CD4-positive, alpha-beta T cell treated with Interleukin-12 subunit alpha and Interleukin-12 subunit beta, for 1 hour (primary cell): ENCODE results near the gene CERK.
"Not testable (repeated sequence)": the region's sequence is repeated elsewhere in the genome, so short reads cannot be mapped to it uniquely, and the experiment has no call there.

Experiments used
- DNase-seq: peaks from one replicate; pipeline ENCODE4 v3.0.0-alpha.2; 2020

Gene CERK

DNA sequence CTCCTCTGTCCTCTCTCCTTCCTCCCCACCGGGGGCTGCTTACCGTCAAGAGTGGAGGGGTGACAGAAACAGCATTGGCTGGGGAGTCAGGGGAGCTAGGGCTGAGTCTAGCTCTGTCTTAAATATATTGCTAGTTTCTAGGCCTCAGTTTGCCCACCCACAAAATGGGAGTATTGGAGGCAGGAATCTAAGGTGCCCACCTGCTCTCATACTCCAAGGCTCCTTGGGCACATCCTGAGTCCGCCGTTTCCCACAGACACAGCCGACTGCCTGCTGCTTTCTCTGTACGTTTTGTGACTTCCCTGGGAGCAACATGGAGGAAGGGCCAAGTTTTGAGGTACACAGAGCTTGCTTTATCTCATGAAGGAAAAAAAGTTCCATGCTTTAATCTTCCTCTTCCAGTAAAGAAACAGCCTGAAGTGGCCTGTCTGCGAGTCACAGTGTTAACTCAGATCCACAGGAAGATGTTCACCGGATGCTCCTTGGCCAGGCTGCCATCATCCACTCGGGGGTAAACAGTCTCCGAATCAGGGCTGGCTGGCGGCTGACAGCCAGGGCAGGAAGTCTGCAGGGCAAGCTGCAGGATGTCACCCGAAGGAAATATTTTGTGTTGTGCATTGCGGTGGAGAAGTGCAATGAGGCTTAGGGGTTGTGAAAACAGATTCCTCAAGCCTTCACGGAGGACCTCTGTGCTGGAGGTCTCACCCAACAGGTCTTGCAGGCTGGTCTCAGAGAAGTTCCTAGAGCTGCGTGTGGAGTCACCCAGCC lies 11.0 kb upstream of the CERK start:
- peak; percentile 70 for DNase-seq

DNA sequence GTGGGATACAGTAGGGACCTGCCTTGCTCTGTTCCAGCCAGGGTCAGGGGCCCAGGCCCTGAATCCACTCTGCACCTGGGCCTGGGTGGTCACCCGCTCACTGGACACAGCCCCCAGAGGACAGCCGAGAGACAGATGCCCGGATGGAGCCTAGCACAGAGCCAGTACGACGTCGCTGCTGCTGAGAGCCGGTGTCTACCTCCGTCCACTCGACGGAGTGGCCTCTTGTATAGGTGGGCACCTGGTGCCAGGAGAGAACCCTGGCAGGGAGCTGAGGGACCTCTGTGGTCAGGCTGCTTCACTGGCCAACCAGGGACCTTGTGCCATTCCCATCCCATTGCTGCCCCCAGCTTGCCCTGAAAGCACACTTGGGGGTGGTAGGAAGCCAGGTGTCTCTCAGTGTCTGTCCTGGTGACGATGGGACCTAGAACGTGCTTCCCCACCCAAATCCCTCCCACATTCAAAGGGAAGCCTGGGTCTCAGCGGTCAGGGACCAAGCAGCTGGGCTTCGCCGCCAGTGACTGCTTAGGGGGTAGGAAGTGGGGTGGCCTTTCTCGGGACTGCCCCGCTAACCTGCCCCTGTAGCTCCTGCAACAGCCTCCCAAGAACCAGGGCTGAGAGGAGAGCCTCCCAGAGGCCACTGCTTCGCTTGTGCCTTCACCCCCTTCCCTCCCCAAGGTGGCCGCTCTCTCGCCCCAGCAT lies 10.3 kb upstream of the CERK start:
- DNase-seq, result no peak

DNA sequence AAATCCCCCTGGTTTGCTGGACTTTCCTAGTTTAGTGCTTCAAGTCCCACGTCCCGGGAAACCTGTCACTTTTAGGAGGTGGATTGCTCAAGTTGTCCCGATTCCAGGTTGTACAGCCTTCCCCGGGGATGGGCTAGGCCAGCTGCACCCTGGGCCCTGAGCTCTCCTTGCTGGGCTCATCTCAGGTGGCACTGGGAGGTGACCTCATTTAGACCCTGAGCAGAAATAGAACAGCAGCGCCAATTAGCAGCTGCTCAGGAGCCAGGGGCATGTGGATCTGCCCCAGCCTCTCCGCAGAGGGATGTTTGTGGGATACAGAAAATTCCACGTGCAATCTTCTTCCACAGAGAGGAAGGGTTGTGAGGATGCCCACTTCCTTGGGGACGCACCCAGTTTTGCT lies 9.6 kb upstream of the CERK start:
- no peak for DNase-seq

DNA sequence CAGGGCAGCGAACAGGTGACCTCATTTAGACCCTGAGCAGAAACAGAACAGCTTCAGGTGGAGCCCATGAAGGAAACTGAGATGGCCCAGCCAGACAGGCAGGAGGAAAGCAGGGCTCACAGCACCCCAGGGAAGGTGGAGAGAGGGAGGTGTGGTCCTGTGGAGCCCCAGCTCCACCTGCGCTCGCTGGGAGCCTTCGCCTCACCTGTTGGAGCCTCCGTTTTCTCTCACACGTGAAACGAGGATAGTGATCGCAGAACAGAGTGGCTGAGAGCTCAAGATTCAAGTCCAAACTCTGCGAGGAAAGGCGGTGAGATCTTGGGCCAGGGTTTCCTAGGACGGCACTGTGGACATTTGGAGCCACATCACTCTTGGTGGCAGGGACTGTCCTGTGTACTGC lies 8.6 kb upstream of the CERK start:
- no peak for DNase-seq

DNA sequence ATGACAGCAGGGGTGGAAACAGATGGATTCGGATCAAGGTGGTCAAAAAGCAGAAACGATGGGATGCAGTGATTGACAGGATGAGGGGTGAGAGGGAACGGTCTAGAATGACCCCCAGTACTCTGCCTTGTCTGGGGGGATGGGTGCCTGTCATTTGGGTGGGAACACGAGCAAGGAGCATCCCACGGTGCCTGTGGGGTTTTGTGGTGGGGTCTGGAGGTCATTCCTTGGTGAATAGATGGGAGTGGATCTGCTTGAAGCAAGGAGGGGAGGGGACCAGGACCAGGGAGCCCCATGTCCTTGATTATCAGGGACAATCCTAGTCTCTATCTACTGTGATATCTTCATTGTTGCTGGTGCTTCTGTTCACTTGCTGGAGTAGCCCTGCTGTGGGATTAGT lies 8.1 kb upstream of the CERK start:
- no peak for DNase-seq

DNA sequence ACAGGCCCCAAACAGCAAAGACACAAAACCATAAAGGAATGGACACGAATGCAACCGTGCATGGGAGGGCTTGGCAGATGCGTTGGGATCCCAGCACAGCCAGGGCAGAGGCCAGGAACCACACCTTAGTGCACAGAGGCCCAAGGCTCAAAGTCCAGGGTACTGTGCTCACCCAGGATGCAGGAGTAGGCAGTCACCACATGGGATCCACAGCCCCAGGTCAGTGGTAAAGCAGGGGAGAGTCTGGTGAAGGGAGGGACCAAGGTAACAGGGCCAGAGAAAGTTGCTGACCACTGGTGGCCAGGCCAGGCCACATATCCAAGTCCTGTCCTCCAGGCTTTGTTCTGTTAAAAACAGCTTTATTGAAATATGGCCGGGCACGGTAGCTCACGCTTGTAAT lies 6.5 kb upstream of the CERK start:
- no peak for DNase-seq

DNA sequence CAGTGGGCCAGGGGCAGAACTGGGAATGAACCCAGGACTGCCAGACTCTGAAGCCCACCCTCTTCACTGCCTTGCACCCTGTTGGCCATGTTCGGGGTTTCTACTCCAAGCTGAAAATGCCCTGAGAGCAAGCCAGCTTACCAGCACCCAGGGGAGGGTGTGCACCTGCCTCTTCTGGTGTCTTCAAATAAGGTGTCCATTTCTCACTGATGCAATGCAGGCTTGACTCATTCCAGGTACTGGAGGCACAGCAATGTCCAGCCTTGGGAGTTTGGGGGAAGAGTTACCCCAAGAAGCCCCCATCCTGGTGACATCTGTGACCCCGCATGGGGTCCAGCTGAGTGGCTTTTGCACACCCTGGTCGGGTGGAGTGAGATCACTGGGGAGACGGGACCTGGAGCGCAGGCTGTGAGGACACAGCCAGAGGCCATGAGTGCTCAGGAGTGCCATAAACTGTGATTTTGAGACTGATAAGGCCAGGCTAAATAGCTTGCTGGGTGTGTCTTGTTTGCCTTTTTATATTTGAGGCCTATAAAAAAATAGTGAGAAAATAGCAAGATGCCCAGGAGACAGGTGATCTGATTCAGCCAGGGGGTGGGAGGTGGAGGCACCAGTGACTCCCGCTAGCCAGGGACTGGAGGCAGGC lies 4.6 kb upstream of the CERK start:
- DNase-seq, result no peak

DNA sequence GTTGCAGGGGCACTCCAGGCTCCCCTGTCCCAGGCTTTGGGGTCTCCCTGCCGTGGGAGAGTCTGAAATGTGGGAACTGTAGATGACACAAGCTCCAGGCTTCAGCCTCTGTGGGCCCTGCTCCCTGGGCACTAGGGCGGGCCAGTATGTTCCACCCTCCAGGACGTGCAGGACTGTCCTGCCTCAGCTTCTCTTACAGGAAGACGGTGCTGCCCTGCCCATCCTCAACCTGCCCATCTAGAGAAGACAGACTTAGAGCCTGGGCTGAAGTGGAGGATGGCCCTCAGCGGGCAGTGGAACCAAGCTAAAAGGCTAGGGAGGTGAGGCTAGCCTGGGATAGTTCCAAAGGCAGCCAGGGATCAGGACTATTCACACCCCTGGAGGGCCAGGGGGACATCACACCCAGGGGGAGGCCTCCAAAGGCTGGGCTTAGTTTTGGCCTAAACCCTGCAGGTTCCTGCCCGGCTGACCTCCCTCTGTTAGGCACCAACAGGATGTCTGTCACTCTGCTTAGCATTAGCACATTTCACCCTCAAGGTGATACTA lies 4.0 kb upstream of the CERK start:
- no peak for DNase-seq

DNA sequence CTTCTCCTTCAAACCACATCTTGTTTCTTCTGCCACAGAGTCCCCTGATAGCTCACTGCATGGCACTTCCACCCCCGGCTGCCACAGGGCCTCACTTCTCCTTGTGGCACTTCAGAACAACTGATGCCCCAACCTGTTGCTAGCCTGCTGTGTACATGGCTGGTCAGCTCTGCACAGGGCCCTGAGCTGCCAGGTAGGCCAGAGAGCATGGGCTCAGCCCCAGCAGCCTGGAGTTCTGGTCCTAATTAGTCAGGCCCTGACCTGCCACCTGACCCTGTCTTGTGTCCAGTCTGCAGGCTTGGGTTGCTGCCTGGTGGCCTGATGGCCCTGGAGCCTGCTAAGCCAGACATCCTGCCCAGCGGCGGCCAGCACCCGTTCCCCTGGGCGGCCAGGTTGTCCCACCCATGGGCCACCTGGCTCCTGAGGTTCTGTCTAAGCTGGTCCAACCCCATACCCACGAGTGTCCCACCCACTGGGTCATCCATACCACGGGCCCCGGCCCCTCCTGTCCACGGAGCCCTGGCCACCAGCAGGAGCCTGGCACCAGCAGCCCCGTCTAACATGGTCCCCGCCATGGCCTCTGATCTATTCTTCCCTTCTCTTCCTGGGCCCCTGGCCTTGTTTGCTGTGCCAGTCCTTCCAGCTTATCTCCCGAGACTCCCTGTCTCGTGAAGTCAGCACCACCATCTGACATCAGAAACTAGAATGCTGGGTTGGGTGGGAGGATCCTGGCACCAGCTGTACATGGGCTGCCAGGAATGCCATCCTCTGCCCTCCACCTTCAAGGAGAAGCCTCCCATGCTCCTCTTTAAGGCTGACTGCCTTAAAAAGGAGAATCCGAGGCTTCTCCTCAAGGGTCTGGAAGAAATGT lies 3.1 kb upstream of the CERK start:
- DNase-seq, result no peak

DNA sequence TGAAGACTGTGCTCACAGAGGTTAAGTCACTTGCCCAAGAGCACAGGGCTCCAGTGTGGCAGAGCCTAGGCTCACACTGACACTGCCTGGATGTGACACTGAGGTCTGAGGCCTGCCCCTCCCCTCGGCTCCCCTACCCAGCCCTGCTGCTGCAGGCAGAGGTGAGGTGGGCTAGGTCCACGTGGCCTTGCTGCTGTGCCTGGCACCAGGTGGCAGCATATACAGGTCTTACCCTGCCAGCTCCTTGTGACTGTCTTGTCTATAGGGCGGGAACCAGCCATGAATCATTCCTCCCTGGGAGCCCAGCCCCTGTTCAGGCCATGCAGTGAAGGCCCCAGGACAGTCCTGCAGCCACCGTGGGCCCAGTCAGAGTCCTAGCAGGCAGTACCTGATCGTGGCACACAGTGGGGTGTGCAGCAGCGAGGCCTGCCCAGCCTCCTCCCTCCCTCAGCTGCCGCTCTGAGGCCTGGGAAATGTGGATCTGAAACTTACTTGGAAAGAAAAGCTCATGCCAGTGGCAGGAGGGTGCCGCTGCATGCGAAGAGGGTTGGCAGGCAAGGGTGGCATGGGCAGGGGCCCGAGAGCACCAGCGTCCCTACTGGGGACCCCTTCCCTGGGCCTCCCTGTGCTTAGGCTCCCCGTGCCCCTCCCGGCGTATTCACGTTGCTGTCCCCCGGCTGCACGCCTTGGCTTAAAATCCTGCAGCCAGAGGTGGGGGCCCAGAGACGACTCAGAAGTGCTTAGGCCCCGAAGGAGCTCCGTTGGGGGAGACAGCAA lies 1.2 kb upstream of the CERK start:
- peak; percentile 76 for DNase-seq

DNA sequence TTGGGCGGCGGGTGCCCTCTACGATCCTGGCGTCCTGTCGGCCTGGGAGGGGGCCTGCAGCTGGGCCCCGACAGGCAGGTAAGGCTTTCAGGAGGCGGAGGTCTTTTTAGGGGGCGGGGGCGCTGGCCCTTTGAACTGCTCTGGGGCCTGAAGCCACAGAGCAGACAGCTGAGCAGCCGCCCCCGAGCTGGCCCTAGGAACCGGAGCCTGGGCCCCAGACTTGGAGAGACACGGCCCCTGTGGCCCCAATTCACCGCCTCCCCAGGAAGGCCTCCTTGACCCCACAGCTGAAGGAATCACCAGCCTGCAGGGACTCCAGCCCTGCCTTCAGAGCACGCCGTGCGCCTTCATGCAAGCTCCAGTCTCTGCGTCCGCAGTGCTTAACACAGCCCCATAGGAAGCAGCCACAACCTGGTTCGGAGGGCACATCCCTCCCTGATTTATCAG lies 618 bp upstream of the CERK start:
- DNase-seq, result no peak

DNA sequence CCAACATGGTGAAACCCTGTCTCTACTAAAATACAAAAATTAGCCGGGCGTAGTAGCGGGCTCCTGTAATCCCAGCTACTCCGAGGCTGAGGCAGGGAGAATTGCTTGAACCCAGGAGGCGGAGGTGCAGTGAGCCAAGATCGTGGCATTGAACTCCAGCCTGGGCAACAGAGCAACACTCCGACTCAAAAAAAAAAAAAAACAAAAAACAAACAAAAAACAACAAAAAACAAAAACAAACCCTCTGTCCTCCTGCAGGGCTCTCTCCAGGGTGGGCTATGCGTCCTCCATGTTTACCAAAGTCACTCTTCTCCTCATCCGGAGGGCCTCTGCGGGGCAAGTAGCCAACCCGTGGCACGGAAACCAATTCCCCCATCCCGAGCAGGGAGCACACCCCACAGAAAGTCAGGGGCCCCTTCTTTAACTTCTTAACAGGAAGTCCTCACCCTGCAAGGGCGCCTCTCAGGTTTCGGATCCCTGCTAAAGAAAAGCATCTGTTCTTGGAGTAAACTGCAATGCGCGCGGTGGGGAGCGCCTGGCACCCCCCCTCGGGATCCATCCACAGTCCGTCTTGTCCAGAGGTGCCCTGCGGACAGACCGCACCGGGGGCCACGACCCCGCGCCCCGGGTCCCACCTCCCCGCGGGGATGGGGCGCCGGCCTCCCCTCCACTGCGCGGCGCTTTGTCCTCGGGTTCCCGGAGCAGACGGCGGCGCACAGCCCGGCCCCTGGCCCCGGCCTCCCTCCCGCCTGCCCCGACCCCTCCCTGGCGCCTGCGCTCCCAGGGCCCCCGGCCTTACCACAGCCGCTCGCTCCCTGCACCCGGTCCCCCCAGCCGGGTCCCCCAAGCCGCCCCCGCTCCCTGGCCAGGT lies 712 bp downstream of the CERK start:
- DNase-seq, result peak; percentile 45

DNA sequence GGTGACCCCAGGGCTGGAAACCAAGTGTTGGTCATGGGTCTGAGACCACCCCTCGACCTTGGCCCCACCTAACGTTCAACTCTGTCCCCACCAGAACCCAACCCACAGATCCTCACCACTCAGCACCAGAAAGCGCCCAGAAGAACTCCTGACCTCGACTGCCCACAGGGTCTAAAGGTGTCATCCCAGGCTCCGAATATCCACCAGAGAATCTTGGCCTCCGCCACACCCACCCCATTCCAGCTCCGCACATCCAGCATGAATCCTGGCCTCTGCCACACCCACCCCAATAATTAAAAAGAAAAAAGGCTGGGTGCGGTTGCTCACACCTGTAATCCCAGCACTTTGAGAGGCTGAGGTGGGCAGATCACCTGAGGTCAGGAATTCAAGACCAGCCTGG lies 1.3 kb downstream of the CERK start:
- DNase-seq, result no peak

DNA sequence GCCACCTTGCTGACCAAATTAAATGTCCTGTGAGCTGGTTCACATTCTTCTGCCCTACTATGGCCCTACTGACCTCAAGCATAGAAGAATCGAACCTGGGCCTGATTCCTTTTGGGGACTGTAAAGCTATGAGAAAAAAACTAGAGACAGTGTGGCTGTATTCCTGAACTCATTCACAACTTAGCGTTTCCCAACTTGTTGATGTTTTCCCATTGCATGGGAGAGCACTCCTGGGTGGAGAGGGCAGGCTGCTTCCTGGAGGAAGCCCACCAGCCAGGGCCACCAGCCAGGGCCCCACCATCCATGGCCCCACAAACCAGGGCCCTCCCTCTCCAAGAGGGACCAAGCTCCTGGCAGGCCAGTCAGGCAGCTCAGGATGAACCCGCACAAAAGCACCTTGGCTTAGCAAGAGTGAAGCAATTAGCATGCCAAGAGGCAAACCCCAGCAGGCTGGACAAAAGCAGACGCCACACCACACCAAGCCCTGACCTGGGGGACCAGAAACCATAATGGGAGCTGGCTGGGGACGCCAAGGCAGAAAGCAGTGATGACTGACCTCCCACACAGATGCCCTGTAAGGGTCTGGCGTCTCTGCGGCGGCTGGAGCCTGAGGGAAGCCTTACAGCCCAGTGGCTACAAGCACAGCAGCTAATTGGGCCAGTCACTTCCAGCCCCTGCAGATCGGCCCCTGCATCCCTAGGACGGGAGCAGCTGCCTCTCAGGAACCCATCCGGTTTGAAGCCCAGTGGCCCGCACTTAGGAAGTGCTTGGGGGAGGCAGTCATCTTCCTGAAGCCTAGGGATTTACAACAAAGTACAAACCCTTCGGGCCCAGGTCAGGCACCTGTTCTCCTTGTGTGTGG lies 2.1 kb downstream of the CERK start:
- no peak for DNase-seq

DNA sequence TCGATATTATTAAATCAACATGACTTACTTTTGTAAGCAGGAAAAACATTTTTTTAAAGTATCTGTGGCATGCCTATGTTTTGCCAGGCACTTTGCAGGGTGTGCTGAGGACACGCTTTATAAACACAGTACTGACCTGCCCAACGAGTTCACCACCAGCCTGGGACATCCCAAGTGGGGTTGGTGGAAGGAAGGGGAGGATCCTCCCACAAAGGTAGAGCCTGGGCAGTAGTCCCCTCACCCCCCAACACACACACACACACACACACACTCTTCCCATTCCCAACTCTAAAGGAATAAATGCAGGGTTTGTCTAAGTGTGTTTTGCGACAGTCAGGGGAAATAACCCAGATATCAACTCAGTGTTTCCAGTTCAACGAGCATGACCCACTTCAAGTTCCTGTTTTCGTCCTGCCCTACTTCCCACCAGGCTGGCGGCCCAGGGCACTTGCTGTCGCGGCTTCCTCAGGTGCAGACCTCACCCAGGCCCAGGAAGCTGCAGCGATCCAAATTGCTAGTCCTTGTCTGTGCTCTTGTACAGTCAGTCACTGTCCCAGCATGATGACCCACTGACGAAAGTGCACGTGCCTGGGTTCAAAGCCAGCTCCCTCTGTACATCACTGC lies 3.1 kb downstream of the CERK start:
- peak; percentile 78 for DNase-seq

DNA sequence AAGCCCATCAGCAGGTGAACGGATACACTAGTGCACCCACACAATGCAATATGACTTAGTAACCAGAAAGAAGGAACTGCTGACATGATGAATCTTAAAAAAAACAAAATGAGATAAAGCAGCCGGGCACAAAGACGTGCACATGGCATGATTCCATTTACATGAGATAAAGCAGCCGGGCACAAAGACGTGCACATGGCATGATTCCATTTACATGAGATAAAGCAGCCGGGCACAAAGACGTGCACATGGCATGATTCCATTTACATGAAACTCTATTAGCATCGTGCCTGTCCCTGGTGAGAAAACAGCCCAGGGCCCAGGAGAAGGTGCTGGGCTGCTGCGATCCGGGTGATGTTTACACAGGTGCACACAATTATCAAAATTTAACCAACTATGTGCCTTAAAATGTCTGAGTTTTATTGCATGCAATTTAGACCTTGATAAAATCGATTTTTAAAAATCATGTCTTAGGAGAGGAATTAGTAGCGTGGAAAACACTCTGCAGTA lies 3.8 kb downstream of the CERK start:
- not testable (repeated sequence) for DNase-seq

DNA sequence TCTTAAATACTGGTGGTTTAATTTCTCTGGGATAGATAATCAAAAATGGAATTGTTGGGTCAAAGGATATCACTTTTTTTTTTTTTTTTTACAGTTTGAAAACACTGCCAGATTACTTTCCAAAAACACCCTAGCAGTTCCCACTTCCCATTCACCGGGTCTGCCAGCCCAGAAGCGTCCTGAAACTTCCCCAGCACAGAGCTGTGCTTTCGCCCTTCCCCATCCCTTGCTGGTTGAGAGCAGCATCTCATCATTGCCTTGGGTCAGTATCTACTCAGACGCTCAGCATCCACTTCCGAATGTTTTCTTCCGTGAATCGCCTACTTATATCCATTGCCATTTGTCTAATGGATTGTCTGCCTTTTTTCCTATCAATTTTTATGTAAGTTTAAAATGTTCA lies 5.5 kb downstream of the CERK start:
- DNase-seq, result no peak

DNA sequence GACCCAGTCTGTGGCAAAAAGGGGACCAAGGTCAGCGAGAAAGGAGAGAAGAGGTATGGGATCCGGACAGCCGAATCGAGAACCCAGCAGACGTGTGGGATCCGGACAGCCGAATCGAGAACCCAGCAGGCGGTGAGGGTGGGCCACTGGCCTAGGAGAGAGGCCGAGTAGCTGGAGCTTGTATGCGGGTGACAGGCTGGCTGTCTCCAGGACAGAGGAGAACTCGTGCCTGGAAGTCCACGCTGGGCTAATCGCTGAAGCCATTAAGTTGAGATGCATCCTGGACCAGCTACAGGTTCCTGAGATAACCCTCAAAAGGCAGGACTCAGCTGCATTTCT lies 6.0 kb downstream of the CERK start:
- DNase-seq, result no peak
